Smooth muscle cell (in vitro differentiated cells): ENCODE data around the gene JUNB. TPM values are rescaled to one million over a fixed set of nuclear protein-coding genes. Genes with fewer than 3 reads are reported as not detected.

Experiments used
- DNase-seq: peaks from one replicate; lab custom pipeline; 2025; ENCODE audit not compliant: unreplicated experiment; lab: John Stamatoyannopoulos, UW
- H2AFZ ChIP-seq: fragments of 200-600 bp; sonication (generic); 2 replicates; pipeline ENCODE4 v1.6.0; 2016; ENCODE audit warnings: antibody characterized with exemption, low read depth, mild to moderate bottlenecking
- H3F3A ChIP-seq: fragments of 200-600 bp; sonication (generic); 2 replicates; pipeline ENCODE4 v1.6.0; 2017; ENCODE audit warnings: antibody characterized with exemption, low read depth
- H3K27ac ChIP-seq: fragments of 200-600 bp; sonication (generic); 2 replicates; pipeline ENCODE4 v1.5.1; 2016; ENCODE audit warnings: low read depth, mild to moderate bottlenecking
- H3K27me3 ChIP-seq: fragments of 200-600 bp; sonication (generic); 2 replicates; pipeline ENCODE4 v1.6.1; 2016; ENCODE audit warnings: low read depth, mild to moderate bottlenecking
- H3K36me3 ChIP-seq: fragments of 200-600 bp; sonication (generic); 2 replicates; pipeline ENCODE4 v1.5.1; 2016; ENCODE audit warnings: low read depth
- H3K4me1 ChIP-seq: fragments of 200-600 bp; sonication (generic); 2 replicates; pipeline ENCODE4 v1.5.1; 2016; ENCODE audit warnings: low read depth
- H3K4me2 ChIP-seq: fragments of 200-600 bp; sonication (generic); 2 replicates; pipeline ENCODE4 v1.6.0; 2016; ENCODE audit warnings: mild to moderate bottlenecking
- H3K4me3 ChIP-seq: fragments of 200-600 bp; sonication (generic); 2 replicates; pipeline ENCODE4 v1.5.1; 2016; ENCODE audit warnings: mild to moderate bottlenecking
- H3K79me2 ChIP-seq: fragments of 200-600 bp; sonication (generic); 2 replicates; pipeline ENCODE4 v1.6.0; 2016; ENCODE audit warnings: low read depth, mild to moderate bottlenecking
- H3K9ac ChIP-seq: fragments of 200-600 bp; sonication (generic); 2 replicates; pipeline ENCODE4 v1.6.0; 2016; ENCODE audit warnings: low read depth
- H3K9me3 ChIP-seq: fragments of 200-600 bp; sonication (generic); replicated peaks from 2 replicates; pipeline ENCODE4 v1.5.1; 2016; ENCODE audit warnings: low read depth
- H4K20me1 ChIP-seq: fragments of 200-600 bp; sonication (generic); 2 replicates; pipeline ENCODE4 v1.6.0; 2016; ENCODE audit warnings: low read depth
- CTCF ChIP-seq: fragments of 200-600 bp; sonication (generic); IDR thresholded peaks from 2 replicates; pipeline ENCODE4 v1.5.1; 2017; ENCODE audit warnings: borderline replicate concordance, mild to moderate bottlenecking, antibody characterized with exemption; ENCODE audit not compliant: insufficient read depth, poor library complexity, severe bottlenecking
- WGBS: methylation state at CpG from one replicate; pipeline ENCODE4 v1.1.7; 2016; ENCODE audit warnings: low lambda C conversion rate; 5-methylcytosine and 5-hydroxymethylcytosine counted together
- polyA plus RNA-seq: library from polyadenylated mRNA; unstranded; fragments of >200 nt; fragmentation: Nextera tagmentation; extraction: Ambion mirVana; gene quantifications from 2 replicates; pipeline ENCODE4 v1.2.1, GENCODE V29; 2016
- total RNA-seq: library from RNA; depleted of rRNA; stranded (reverse); fragments of >200 nt; gene quantifications from 2 replicates; pipeline ENCODE4 v1.2.3, GENCODE V29; 2014

The JUNB gene
- total and polyA plus RNA-seq, 2 experiments from 2014 or later, result 687 to 1,575 TPM

- Histone ChIP-seq H3K27me3 (no peaks in the 10 kb centered on the region), H3K27ac (peak overlapping the region; percentile 96), H3F3A (peaks cover 43% of the 10 kb centered on the region), H3K4me1 (peaks cover 25% of the 10 kb centered on the region), H3K79me2 (peaks cover 20% of the 10 kb centered on the region), H3K4me2 (peak overlapping the region; percentile 89), H3K9ac (peak overlapping the region; percentile 86), H3K9me3 (no peaks in the 10 kb centered on the region), H4K20me1 (peaks cover 24% of the 10 kb centered on the region), H3K36me3 (no peaks in the 10 kb centered on the region), H2AFZ (no peak overlapping the region), H3K4me3 (peak overlapping the region; percentile 98)
- 2% methylated on average over 41 of the region's 56 CpGs for WGBS
- peak; percentile 92 for DNase-seq
- no peak for TF ChIP-seq CTCF
Measured at GRCh38 chr19:12789904-12790619, 1.2 kb upstream of the JUNB start.

- Histone ChIP-seq H3K9me3 (no peaks in the 10 kb centered on the region), H3K27ac (peak overlapping the region; percentile 96), H3K4me3 (peak overlapping the region; percentile 98), H3F3A (peaks cover 40% of the 10 kb centered on the region), H3K36me3 (no peaks in the 10 kb centered on the region), H3K79me2 (peaks cover 20% of the 10 kb centered on the region), H3K9ac (peak overlapping the region; percentile 86), H3K4me1 (peaks cover 25% of the 10 kb centered on the region), H2AFZ (no peak overlapping the region), H3K27me3 (no peaks in the 10 kb centered on the region), H4K20me1 (peaks cover 24% of the 10 kb centered on the region), H3K4me2 (peak overlapping the region; percentile 89)
- TF ChIP-seq CTCF, result no peak
- no peak for DNase-seq
- 5% methylated on average over 20 of the region's 22 CpGs for WGBS
Measured at GRCh38 chr19:12790628-12791344, 500 bp upstream of the JUNB start.

- peak overlapping the region; percentile 93 for H3K4me2 ChIP-seq
- H2AFZ ChIP-seq, result no peak overlapping the region
- no peaks in the 10 kb centered on the region for H3K9me3 ChIP-seq
- H3K27me3 ChIP-seq, result no peaks in the 10 kb centered on the region
- H3K9ac ChIP-seq, result peak overlapping the region; percentile 99
- under 1% methylated on average over 56 of the region's 84 CpGs for WGBS
- H3K79me2 ChIP-seq, result peaks cover 20% of the 10 kb centered on the region
- no peaks in the 10 kb centered on the region for H3K36me3 ChIP-seq
- H3K4me1 ChIP-seq, result peaks cover 25% of the 10 kb centered on the region
- no peak for DNase-seq
- peak overlapping the region; percentile 98 for H3K4me3 ChIP-seq
- peaks cover 24% of the 10 kb centered on the region for H4K20me1 ChIP-seq
- H3F3A ChIP-seq, result peaks cover 40% of the 10 kb centered on the region
- no peak for TF ChIP-seq CTCF
- H3K27ac ChIP-seq, result peak overlapping the region; percentile 96
Measured at GRCh38 chr19:12792051-12792852, 966 bp downstream of the JUNB start.
